ENCODE data around the gene OTOR. TPM values are rescaled to one million over a fixed set of nuclear protein-coding genes. Genes with fewer than 3 reads are reported as not detected.

The OTOR gene
- total and polyA plus RNA-seq, 2 of the 13 experiments (the other 11 are each of a cell fraction or from before 2014, with no cell fraction given), result not detected

DNA sequence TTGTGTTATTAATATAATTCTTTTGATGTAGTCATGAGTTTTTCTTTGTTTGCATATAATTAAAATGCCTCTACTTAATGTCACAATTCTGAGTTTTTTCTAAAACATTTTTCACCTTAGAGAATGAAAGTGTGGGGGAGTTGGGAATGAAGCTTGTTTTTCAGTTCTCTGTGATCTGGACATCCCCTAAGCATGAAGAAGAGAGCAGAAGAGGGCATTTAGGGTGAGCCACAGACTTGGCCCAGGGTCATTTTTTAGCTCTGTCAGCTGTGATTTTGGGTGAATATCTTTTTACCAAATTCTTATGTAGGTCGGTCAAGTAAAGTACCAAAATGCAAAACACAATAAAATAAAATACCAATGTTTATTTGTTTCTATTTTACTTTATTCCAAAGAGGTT is 3.9 kb downstream of the OTOR start:
- H3K36me3 ChIP-seq (replicated peaks in 1 of 2; ENCODE audit: control insufficient read depth in 1 of 2, insufficient read depth in 2 of 2, low read length in 2 of 2), result no peaks in the 10 kb centered on the region
- H3K9ac ChIP-seq (ENCODE audit: insufficient read depth, low read depth, low read length), result no peak overlapping the region
- FAIRE-seq (no peak), ATAC-seq (no peak), DNase-seq (ENCODE audit: low spot score) (no peak)
- BruUV-seq (replicated peaks), result no TSS peak
- CTCF ChIA-PET (ENCODE audit: low intra/inter-chr PET ratio, low total read pairs), result no interaction called here
- in situ Hi-C loops (cut with HindIII; ENCODE audit: extremely low pct_ligation_motif_present, low pct_unique_long_range_greater_than_20kb) (no loop called here), intact Hi-C loops (cut with micrococcal nuclease; ENCODE audit: unreplicated experiment) (no loop called here)
- 3% methylated on average over 1 of the region's 1 CpG for WGBS (ENCODE audit: low lambda C conversion rate)
- no peaks in the 10 kb centered on the region for H3K79me2 ChIP-seq (ENCODE audit: insufficient read depth, low read length)
- no peaks in the 10 kb centered on the region for H3K4me1 ChIP-seq (ENCODE audit: insufficient read depth, low read length)
- H3K9me3 ChIP-seq (ENCODE audit: low read length), result no peaks in the 10 kb centered on the region
- H4K20me1 ChIP-seq (ENCODE audit: insufficient read depth, low read length), result no peaks in the 10 kb centered on the region
- no peaks in the 10 kb centered on the region for H3K27me3 ChIP-seq (ENCODE audit: control insufficient read depth in 1 of 2, insufficient read depth in 2 of 2, low read length in 2 of 2)
- TF ChIP-seq ZNF629 (CRISPR knock-in tag; conservative IDR thresholded peaks at IDR 0.05) (no peak), ELF1 (CRISPR knock-in tag; IDR thresholded peaks at IDR 0.05) (no peak), ZFY (CRISPR knock-in tag; IDR thresholded peaks at IDR 0.05) (no peak), NONO (IDR thresholded peaks at IDR 0.05) (no peak), NONO (CRISPR knock-in tag; conservative IDR thresholded peaks at IDR 0.05) (no peak)
- TF ChIP-seq, protein P1, sequence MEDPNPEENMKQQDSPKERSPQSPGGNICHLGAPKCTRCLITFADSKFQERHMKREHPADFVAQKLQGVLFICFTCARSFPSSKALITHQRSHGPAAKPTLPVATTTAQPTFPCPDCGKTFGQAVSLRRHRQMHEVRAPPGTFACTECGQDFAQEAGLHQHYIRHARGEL (CRISPR knock-in tag; IDR thresholded peaks at IDR 0.05), result no peak
- no peak overlapping the region for H3K4me3 ChIP-seq (replicated peaks in 1 of 3; ENCODE audit: insufficient read depth in 1 of 3, low read depth in 2 of 3, low read length in 3 of 3)
- H2AFZ ChIP-seq (ENCODE audit: low read length), result no peak overlapping the region
- POLR2A ChIA-PET, result no interaction called here
- H3K4me2 ChIP-seq (ENCODE audit: low read depth, low read length), result no peak overlapping the region
- no peak overlapping the region for H3K27ac ChIP-seq (ENCODE audit: extremely low read length, insufficient read depth, low read length)

DNA sequence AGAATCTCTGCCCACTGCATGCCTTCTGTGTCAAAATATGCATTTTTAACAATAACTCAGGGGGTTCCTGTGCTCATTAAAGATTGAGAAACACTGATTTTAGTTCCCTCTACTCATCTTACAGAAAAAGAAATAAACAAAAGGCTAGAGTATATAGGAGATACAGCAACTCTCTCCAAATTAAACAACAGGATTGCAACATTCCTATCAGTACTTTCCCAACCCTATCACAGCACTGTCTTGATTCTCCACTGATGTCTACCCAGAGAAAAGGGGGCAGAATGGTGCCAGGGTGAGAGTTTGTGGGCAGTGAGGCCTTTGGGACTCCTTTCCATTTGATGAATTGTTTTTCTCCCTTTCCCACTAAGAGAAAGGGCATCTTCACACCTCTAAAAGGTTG is 4.7 kb downstream of the OTOR start:
- Histone ChIP-seq H3K4me1 (ENCODE audit: insufficient read depth, low read length) (no peaks in the 10 kb centered on the region), H3K9ac (ENCODE audit: insufficient read depth, low read depth, low read length) (no peak overlapping the region), H3K4me3 (replicated peaks in 1 of 3; ENCODE audit: insufficient read depth in 1 of 3, low read depth in 2 of 3, low read length in 3 of 3) (no peak overlapping the region), H2AFZ (ENCODE audit: low read length) (no peak overlapping the region), H3K36me3 (replicated peaks in 1 of 2; ENCODE audit: control insufficient read depth in 1 of 2, insufficient read depth in 2 of 2, low read length in 2 of 2) (no peaks in the 10 kb centered on the region), H4K20me1 (ENCODE audit: insufficient read depth, low read length) (no peaks in the 10 kb centered on the region), H3K27ac (ENCODE audit: extremely low read length, insufficient read depth, low read length) (no peak overlapping the region), H3K27me3 (ENCODE audit: control insufficient read depth in 1 of 2, insufficient read depth in 2 of 2, low read length in 2 of 2) (no peaks in the 10 kb centered on the region), H3K79me2 (ENCODE audit: insufficient read depth, low read length) (no peaks in the 10 kb centered on the region), H3K4me2 (ENCODE audit: low read depth, low read length) (no peak overlapping the region), H3K9me3 (ENCODE audit: low read length) (no peaks in the 10 kb centered on the region)
- TF ChIP-seq CENPT (CRISPR knock-in tag; IDR thresholded peaks at IDR 0.05; ENCODE audit: low read depth) (no peak), CEBPB (IDR thresholded peaks at IDR 0.05; ENCODE audit: borderline replicate concordance, low read depth, low read length) (peak; percentile 70)
- POLR2A ChIA-PET, result no interaction called here
- ATAC-seq (no peak), FAIRE-seq (no peak), DNase-seq (ENCODE audit: low spot score) (no peak)
- BruUV-seq (replicated peaks), result no TSS peak
- in situ Hi-C loops (cut with HindIII; ENCODE audit: extremely low pct_ligation_motif_present, low pct_unique_long_range_greater_than_20kb), result no loop called here
- intact Hi-C loops (cut with micrococcal nuclease; ENCODE audit: unreplicated experiment), result no loop called here
- CTCF ChIA-PET (ENCODE audit: low intra/inter-chr PET ratio, low total read pairs), result no interaction called here

Measured in HepG2 (cell line).